HG02981 (cell line): Measurements from ENCODE around the gene SMPD3.

Source experiments
- ATAC-seq: cut with Tn5 transposase; IDR thresholded peaks from one replicate; pipeline ENCODE4 v1.9.1; 2021; ENCODE audit warnings: mild to moderate bottlenecking, moderate library complexity; ENCODE audit not compliant: unreplicated experiment

The SMPD3 gene

DNA sequence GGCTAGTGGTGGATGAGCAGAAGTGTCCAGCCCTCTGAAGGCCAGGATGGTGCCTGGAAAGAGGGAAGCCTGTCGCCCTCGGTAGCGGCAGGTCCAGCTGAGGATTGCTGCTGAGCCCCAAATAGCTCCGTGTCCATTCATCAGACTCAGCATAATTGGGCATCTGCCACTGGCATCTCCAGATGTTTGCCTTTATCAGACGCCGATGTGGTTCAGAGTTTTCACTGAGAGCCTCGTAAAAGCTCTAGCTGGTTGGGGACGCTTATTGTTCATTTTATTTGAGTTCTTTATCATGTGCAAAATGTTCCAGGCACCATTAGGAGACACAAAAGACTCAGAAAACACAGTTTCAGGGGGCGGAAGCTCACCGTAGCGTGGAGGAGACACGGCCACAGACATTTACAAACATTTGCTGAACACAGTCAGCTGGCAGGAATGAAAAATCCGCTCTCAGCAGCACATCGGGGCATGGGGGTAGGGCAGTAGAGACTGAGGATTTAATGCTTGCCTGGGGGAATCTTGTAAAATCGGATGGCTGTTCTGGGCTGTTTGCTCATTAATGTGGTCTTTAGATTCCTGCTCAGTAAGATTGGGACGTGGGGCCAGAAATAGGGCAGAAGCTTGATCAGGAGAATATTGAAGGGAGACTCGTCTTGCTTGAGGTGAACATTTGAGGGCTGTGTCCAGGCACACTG lies 41.7 kb downstream of the SMPD3 start:
- no peak for ATAC-seq

DNA sequence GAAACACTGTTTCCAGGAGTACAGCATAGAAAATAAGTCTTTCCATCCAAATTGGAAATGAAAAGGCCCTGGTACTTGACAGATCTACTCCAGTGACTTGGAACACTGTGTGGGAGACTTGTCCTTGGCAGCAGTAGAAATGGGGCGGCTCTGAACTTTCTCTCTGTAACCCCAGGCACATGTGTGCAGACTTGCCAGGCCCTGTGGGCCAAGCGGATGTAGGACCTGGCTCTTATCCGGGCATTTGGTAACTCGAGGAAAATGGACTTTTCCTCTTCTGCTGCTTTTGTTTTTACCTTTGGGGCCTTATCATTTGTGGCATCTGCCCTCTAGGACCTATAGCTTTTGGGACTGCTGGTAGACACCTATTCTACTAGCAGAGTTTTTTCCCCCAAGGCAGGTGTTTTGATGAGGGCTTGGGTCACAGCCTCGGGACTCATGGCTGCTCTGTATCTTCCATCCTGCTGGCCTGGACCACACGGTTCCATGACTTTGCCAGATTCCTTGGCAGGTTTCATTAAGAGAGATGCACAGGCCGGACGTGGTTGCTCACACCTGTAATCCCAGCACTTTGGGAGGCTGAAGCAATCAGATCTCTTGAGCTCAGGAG lies 43.5 kb downstream of the SMPD3 start:
- no peak for ATAC-seq

DNA sequence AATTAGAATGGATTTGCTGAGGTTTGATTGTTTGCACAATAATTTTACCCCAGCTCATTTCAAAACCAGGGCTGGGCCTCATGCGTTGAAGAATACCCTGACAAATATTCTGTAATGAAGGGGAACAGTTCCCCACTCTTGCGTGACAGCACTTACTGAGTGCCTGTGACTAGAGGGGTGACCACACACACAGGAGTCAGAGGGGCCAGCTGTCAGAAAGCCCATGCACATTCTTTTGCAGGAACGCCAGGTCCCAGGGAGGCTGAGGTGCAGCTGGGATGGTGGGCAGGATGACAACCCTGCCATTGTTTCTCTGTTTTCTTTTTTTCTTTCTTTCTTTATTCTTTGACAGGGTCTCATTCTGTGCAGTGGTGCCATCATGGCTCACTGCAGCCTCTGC lies 44.6 kb downstream of the SMPD3 start:
- ATAC-seq = no peak

DNA sequence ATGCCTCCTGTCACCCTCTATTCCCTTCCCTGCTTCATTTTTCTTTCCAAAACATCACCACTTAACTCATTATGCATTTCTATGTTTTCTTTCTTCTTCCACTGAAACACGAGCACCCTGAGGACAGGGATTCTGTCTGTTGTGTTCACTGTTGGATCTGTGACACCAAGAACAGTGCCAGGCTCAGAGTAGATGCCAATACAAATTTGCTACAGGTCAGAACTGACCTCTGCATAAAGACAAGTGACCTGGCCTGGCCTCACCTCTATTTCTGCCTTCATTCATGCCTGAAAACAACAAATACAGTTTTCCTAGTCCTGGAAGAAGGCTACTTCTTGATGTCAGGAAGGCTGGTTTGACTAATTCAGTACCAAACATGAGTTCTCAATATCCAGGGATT lies 45.1 kb downstream of the SMPD3 start:
- no peak for ATAC-seq

DNA sequence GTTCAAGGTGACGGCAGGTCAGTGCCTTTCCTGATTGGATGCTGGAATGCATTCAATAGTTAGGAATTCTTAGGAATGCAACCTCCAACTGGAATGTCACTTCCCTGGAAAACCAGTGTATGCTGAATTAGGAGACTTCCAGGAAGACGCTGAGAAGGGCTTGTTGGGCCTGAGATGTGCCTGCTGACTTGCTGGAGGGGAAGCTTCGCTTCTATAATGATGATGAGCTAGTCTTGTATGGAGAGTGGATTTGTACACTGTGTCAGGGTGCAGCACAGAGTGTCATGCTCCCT lies 45.6 kb downstream of the SMPD3 start:
- no peak for ATAC-seq

DNA sequence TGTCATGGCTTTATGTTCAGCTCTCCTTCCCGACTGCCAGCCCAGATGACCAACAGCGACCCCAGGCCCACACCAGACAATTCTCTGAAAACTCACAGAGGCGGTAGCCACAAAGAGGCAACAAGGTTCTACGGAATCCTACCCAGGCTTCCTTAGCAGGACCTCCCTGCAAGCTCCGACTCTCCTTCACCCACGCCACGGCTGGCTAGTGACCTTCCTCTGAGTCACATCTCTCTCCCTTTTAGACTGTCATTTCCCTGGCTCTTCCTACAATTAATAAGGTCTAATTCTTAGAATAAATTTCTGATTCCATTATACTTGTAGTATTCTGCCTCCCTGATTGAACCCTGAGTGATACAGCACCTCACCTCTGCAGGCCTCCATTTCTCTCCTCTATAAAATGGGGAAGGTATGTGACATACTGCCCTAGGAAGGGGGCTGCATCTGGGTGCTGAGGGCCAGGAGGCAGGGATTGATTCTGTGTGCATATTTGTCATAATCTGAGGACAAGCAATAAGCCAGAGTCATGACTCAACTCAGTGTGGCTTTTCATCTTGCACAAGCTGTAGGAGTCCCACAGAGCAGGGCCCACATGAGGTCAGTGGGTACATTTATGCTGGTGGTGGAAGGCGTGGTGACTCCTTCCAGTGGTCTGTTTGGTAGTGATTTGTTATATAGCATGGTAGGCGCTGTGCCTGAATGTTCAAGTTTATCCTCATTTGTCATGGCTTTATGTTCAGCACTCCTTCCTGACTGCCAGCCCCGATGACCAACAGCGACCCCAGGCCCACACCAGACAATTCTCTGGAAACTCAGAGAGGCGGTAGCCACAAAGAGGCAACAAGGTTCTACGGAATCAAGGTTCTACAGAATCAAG lies 46.2 kb downstream of the SMPD3 start:
- ATAC-seq = no peak

DNA sequence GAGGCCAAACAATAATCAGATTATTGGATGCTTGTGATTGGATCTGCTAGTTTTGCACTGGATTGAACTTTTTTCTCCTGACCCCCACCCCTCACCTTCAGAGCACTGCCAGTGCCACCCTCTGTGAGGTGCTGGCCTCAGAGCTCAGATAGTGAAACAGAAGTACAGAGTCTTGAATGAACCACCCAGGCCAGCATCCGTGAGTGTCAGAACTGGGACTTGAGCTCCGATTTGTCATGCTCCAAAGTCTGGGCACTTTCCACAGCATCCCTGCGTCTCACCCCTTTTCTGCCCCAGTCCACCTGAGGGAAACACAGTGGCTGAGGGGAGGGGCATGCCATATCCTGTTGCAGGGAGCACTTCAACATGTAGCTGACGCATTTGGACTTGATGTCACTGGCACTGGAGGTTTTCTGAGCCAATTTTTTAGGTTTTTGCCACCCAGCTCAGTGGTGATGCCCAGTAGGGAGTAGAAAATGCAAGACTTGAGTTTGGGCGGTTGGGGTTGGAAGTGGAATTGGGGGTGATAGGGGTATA lies 47.3 kb downstream of the SMPD3 start:
- ATAC-seq = no peak

DNA sequence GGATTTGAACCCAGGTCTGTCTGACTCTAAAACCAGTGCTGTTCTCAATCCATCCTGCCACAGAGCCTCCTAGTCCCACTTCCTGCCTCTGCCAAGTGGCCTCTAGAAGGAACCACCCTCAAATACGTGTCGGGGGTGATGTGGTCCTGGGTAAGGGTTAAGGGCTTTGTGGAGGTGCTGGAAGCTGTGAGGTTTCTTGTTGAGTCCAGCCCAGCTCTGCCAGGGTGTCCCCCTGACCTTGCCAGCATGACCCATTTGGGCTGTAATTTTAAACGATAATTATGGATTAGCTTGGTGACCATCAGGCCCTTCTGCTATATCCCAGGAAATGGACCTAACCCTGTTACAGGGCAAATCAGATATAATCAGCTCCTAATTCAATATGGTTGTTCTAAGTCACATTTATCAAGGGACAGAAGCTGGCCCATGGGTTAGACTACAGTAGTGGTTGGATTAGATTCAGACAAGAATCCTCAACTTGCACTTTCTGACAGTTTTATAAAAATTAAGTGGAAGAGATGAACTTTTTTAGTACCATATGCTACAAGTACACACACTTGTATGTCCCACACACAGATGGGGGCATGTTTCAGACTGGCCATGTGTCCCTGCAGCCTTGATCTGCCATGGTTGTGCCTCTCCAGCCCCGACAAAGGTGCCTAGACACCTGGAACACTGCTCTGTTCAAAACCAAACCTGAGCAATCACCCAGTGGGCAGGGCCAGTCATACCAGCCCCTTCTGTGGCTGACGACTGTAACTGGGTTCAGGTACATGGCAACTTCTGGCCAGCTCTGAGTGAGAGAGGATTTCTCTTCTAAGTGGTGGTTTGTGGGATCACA lies 48.0 kb downstream of the SMPD3 start:
- ATAC-seq = no peak

DNA sequence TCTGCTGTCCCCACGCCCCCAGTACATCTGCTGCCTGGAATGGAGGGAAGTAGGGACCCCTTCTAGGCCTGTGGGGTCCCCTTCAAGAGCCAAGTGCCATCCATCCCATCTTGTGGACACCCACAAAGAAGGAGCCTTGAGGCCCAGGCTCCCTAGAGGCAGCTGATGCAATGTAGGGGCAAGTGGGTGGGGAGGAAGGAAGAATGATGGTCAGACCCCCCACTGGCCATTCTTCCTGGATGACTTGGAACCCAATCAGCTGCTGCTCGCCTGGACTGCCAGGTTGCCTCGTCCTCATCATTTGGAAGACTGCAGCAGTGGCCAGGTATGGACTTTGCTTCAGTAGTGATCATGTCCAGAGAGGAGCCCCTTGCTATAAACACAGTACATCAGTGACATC lies 48.9 kb downstream of the SMPD3 start:
- no peak for ATAC-seq

DNA sequence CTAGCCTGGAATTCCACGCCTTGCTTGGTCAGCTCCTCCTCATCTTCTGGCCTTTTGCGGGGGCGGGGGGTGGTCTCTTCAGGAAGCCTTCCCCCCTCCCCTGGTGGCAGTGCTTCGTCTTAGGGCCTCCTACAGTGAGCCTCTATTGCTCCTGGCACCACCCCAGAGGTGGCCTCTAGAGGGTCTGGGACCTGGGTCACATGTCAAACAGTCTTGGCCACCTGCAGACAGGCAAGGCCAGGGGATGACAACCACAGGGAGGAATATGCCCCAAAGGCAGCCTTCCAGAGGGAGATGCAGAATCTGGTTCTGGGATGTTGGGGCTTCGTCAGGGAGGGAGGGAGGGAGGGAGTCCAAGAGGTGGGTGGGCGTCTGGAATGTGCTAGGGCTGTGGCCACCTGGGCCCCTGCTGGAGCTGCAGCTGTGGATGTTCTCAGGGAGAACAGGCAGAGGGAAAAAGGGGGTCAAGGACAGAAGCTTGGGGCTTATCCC lies 50.6 kb downstream of the SMPD3 start:
- no peak for ATAC-seq

DNA sequence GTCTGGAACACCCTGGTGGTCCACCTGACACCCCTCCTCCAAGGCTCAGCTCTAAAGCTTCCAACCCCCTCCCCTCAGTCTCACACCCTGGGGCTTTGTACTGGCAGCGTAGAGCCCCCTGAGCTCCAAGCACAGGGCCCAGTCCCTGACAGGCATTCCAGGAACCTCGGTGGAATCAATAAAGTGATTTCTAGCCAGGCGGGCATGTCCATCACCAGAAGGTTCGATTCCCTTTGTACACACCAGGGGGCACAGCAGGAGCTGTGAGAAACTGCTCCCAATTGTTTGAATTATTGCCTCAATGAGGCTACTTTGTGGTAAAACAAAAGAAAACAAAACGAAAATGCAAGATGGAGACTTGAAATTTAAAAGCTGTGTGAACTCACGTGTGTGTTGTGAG lies 51.8 kb downstream of the SMPD3 start:
- ATAC-seq = no peak

DNA sequence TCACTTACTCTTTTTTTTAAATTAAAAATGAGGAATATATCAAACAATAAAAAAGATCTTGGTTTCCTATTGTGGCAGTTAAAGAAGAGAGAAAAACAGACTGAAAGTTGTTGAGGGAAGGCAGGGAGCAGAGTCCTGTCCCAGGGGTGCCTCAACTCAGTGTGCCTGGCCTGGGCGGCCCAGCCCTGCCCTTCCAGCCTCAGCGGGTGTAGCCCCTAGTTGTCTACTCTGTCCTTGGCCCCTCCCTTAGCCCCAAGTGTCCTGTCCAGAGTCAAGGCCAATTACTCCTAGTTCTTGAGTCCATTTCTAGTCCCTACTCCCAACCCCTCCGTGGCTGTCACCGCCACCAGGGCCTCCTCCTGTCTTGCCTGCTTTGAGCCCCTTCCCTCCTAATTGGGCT lies 52.5 kb downstream of the SMPD3 start:
- ATAC-seq = no peak

DNA sequence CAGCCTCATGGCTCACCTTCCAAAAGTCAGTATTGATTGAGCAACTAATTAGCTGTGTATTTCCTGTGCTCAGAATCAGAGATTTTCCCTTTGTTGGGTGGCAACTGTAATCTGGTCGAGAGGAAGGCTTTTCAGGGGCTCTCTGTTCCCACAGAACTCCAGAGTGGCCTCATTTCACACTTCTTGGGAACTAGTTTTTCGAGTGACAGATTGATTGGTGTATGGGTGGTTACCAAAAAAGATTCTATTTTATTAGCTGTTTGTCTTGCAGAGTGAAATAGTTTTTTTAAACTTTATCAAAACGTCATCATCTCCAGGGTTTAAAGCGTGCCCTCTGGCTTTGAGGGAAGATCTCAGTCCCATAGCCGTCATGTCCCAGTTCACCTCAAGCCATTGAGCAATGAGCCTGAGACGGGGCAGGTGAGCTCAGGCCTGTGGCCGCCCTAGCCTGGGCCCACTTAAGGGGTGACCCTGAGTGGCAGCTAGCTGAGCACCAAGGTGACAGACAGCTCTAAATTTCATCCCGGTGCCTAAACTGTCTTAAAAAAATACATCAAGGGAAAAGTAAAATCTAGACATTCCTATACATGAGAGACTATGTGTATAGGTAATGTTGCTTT lies 53.0 kb downstream of the SMPD3 start:
- no peak for ATAC-seq

DNA sequence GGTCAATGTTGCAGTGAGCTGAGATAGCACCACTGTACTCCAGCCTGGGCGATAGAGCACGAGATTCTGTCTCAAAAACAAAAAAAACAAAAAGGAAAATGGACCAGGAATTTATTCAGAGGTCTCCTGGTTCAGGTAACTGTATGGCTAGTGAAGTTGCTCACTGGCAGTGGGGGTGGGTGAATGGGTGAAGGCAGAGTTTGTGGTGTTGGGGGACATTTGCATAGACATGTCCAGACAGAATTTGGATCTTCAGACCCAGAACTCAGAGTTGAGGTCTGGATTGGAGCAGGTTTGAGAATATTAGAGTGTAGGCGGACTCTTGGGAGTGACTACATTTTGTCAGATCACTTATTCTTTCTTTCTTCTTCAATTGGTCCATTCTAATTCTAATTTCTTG lies 55.0 kb downstream of the SMPD3 start:
- no peak for ATAC-seq

DNA sequence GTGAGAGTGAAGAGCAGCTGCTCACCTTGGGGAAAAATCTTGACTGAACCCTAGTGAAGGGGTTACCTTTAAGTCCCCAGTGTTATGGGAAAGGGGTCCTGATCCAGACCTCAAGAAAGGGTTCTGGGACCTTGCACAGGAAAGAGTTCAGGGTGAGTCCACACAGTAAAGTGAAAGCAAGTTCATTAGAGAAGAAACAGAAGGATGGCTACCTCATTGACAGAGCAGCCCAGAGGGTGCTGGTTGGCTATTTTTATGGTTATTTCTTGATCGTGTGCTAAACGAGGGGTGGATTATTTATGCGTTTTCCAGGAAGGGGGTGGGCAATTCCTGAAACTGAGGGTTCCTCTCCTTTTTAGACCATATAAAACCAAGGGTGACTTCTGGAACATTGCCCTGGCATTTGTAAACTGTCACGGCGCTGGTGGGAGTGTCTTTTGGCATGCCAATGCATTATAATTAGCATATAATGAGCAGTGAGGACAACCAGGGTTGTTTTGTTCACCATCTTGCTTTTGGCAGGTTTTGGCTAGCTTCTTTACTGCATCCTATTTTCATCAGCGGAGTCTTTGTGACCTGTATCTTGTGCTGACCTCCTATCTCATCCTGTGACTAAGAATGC lies 58.4 kb downstream of the SMPD3 start:
- no peak for ATAC-seq

DNA sequence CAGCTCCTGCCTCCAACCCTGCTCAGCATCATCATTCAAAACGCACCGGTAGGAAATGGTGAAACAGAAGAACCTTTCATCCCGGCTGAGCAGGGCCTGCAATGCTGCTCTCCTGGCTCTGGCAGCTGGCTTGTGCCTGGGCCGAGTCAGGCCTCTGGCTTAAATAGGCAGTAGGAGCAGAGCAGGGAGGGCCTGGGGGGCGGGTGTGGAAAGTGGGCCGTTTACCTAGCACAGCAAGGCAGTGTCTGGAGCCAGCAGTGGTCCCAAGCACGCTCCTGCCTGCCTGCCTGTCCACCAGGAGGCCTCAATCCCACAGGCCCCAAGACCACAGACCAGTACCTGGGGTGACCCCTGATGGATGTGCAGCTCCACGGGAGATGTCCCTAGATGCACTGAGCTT lies 59.3 kb downstream of the SMPD3 start:
- no peak for ATAC-seq

DNA sequence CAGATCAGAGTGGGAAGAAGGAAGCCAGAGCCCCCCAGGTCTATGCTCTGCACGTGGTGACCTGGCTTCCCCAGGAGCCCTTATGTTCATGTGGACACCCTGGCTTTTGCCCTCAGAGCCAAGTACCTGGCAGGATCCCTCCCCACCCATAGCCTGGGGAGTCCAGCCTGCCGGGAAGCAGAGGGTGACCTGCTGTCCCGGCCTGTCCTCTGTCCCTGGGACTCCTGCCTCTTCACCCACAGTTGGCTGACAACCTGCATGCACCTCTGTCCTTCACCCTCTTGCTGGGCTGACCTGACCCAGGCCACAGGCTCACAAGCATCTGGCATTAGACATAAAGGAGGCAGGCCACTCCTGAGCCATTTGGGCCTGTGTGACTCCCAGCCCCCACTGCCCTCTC lies 60.2 kb downstream of the SMPD3 start:
- ATAC-seq = no peak

DNA sequence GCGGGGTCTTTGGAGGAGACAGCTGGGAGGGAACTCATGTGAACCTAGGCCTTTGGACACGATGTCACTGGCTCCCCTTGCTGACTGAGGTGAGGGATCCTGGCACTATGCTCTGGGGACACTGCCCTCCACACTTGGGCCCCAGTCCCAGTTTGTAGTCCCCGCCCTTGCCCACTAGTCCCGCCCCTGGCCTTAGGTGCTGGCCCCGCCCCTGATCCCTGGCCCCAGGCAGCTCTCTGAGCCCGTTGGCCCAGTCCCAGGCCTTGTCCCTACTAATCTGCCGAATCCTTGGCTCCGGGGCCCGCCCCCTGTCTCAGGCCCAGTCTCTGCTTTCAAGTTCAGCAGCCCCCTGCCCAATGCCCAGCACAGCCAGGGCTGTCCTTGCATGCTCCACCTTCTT lies 61.0 kb downstream of the SMPD3 start:
- ATAC-seq = no peak

DNA sequence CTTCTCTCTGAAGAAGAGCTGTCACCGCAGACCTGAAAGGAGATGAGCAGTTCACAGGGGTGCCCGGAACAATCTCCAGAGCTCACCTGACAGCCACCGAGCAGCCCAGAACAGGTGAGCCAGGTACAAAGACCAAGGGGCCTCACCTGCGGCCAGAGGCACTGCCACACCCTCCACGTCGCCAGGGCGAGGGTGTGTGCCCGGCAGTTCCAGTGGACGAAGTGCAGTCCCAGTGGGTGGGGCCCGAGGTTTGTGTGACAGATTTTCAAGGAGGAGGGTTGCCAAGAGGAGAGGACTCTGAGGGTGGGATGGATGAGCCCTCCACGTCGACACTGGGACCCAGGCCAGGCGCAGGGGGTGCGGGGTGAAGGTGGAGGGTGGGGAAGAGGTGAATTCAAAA lies 61.7 kb downstream of the SMPD3 start:
- no peak for ATAC-seq

DNA sequence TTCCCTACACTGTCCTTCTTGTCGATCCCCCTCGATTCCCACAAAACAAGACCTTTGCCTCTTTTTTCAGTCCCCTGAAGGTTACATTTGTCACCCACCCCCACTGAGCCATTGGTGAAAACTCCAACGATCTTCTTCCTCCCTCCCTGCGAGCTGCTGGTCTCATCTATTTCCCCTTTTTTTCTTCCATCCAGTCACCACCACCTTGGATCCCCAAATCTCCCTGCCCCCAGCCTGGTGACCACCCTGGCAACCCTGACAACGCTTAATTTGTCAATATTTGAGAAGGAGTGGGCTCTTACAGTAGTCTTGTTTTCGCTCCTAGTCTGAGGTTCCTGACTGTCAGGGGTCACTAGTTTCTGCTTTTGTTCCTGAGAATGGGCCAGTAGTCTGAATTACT lies 62.9 kb downstream of the SMPD3 start:
- ATAC-seq = no peak
